Measurements from ENCODE around the gene ABCB6.

Gene ABCB6

GRCh38 chr2:219197388-219197787, 21.4 kb downstream of the ABCB6 start:
- H3K4me1 ChIP-seq: peaks cover 4% of the 10 kb centered on the region

GRCh38 chr2:219186754-219187456, 31.9 kb downstream of the ABCB6 start:
- H3K9ac ChIP-seq: no peak overlapping the region
- TF ChIP-seq CTCF (IDR thresholded peaks at IDR 0.05): no peak

More at GRCh38 chr2:219197388-219197787, 21.4 kb downstream of the ABCB6 start:
- H3K4me2 ChIP-seq (ENCODE audit: low read length): no peak overlapping the region
- TF ChIP-seq CTCF (IDR thresholded peaks at IDR 0.05): no peak
- no peaks in the 10 kb centered on the region for H3K9me3 ChIP-seq (ENCODE audit: control insufficient read depth, low read length)
- no peaks in the 10 kb centered on the region for H3K36me3 ChIP-seq (ENCODE audit: control insufficient read depth, insufficient read depth, low read length)
- no peak overlapping the region for H2AFZ ChIP-seq
- H3K9ac ChIP-seq: no peak overlapping the region
- H3K79me2 ChIP-seq: no peaks in the 10 kb centered on the region
- H3K27ac ChIP-seq: no peak overlapping the region
- no peak overlapping the region for H3K4me3 ChIP-seq (ENCODE audit: low read depth, low read length)
- no peaks in the 10 kb centered on the region for H3K27me3 ChIP-seq (ENCODE audit: control insufficient read depth, insufficient read depth, low read length)

GRCh38 chr2:219184121-219184520, 34.6 kb downstream of the ABCB6 start:
- Histone ChIP-seq H3K36me3 (ENCODE audit: control insufficient read depth, insufficient read depth, low read length) (no peaks in the 10 kb centered on the region), H3K27ac (no peak overlapping the region), H3K79me2 (peaks cover 4% of the 10 kb centered on the region)

More at GRCh38 chr2:219186754-219187456, 31.9 kb downstream of the ABCB6 start:
- Histone ChIP-seq H3K27ac (no peak overlapping the region), H3K4me3 (ENCODE audit: low read depth, low read length) (no peak overlapping the region), H3K9me3 (ENCODE audit: control insufficient read depth, low read length) (no peaks in the 10 kb centered on the region), H3K4me2 (ENCODE audit: low read length) (no peak overlapping the region), H2AFZ (no peak overlapping the region), H3K4me1 (no peaks in the 10 kb centered on the region), H3K27me3 (ENCODE audit: control insufficient read depth, insufficient read depth, low read length) (no peaks in the 10 kb centered on the region), H3K79me2 (no peaks in the 10 kb centered on the region), H3K36me3 (ENCODE audit: control insufficient read depth, insufficient read depth, low read length) (no peaks in the 10 kb centered on the region)

GRCh38 chr2:219183151-219183772, 35.5 kb downstream of the ABCB6 start:
- Histone ChIP-seq H3K79me2 (peaks cover 8% of the 10 kb centered on the region), H3K4me1 (peaks cover 9% of the 10 kb centered on the region), H3K4me2 (ENCODE audit: low read length) (no peak overlapping the region), H3K9me3 (ENCODE audit: control insufficient read depth, low read length) (no peaks in the 10 kb centered on the region), H3K9ac (no peak overlapping the region), H3K36me3 (ENCODE audit: control insufficient read depth, insufficient read depth, low read length) (no peaks in the 10 kb centered on the region), H3K4me3 (ENCODE audit: low read depth, low read length) (no peak overlapping the region), H3K27ac (no peak overlapping the region), H3K27me3 (ENCODE audit: control insufficient read depth, insufficient read depth, low read length) (no peaks in the 10 kb centered on the region), H2AFZ (no peak overlapping the region)
- TF ChIP-seq CTCF (IDR thresholded peaks at IDR 0.05): no peak

More at GRCh38 chr2:219184121-219184520, 34.6 kb downstream of the ABCB6 start:
- no peak overlapping the region for H2AFZ ChIP-seq
- no peak for TF ChIP-seq CTCF (IDR thresholded peaks at IDR 0.05)
- no peak overlapping the region for H3K4me2 ChIP-seq (ENCODE audit: low read length)
- H3K9me3 ChIP-seq (ENCODE audit: control insufficient read depth, low read length): no peaks in the 10 kb centered on the region
- H3K4me3 ChIP-seq (ENCODE audit: low read depth, low read length): no peak overlapping the region
- H3K27me3 ChIP-seq (ENCODE audit: control insufficient read depth, insufficient read depth, low read length): no peaks in the 10 kb centered on the region
- H3K4me1 ChIP-seq: peaks cover 6% of the 10 kb centered on the region
- H3K9ac ChIP-seq: no peak overlapping the region
